DOHH2 (cell line): ENCODE measurements around the gene GALNS.

Source experiments
- H3F3A ChIP-seq: fragments of 200-600 bp; sonication (generic), shearing (Covaris generic); 2 replicates; pipeline ENCODE4 v1.6.0; 2016; ENCODE audit warnings: antibody characterized with exemption, mild to moderate bottlenecking; ENCODE audit not compliant: control insufficient read depth, insufficient read depth
- H3K27ac ChIP-seq: fragments of 200-600 bp; sonication (generic); 2 replicates; pipeline ENCODE4 v1.5.1; 2014; ENCODE audit warnings: low read depth, mild to moderate bottlenecking, low read length, moderate library complexity
- H3K27me3 ChIP-seq: fragments of 200-600 bp; sonication (generic); 2 replicates; pipeline ENCODE4 v1.6.1; 2014; ENCODE audit warnings: mild to moderate bottlenecking, low read length, mixed read lengths; ENCODE audit not compliant: control insufficient read depth
- H3K36me3 ChIP-seq: fragments of 200-600 bp; sonication (generic); 2 replicates; pipeline ENCODE4 v1.6.1; 2014; ENCODE audit warnings: mild to moderate bottlenecking, low read length, moderate library complexity, mixed read lengths; ENCODE audit not compliant: control insufficient read depth
- H3K4me1 ChIP-seq: fragments of 200-600 bp; sonication (generic); 2 replicates; pipeline ENCODE4 v1.6.1; 2014; ENCODE audit warnings: mild to moderate bottlenecking, low read length, mixed read lengths; ENCODE audit not compliant: control insufficient read depth
- H3K4me2 ChIP-seq: fragments of 200-600 bp; sonication (generic); 2 replicates; pipeline ENCODE4 v1.6.0; 2014; ENCODE audit warnings: mild to moderate bottlenecking, low read length, moderate library complexity
- H3K4me3 ChIP-seq: fragments of 200-600 bp; sonication (generic); 2 replicates; pipeline ENCODE4 v1.5.1; 2014; ENCODE audit warnings: mild to moderate bottlenecking, low read length, mixed read lengths
- H3K79me2 ChIP-seq: fragments of 200-600 bp; sonication (generic); 2 replicates; pipeline ENCODE4 v1.6.1; 2014; ENCODE audit warnings: mild to moderate bottlenecking, low read length, mixed read lengths; ENCODE audit not compliant: control insufficient read depth
- H3K9me2 ChIP-seq: fragments of 200-600 bp; sonication (generic); replicated peaks from 2 replicates; pipeline ENCODE4 v1.6.1; 2014; ENCODE audit warnings: mild to moderate bottlenecking, low read length, mixed read lengths; ENCODE audit not compliant: control insufficient read depth
- H3K9me3 ChIP-seq: fragments of 200-600 bp; sonication (generic); 2 replicates; pipeline ENCODE4 v1.6.1; 2014; ENCODE audit warnings: antibody characterized with exemption, low read length, mixed read lengths; ENCODE audit not compliant: control insufficient read depth, insufficient read depth
- H4K20me1 ChIP-seq: fragments of 200-600 bp; sonication (generic); 2 replicates; pipeline ENCODE4 v1.6.0; 2014; ENCODE audit warnings: low read depth, mild to moderate bottlenecking, antibody characterized with exemption, low read length, moderate library complexity; ENCODE audit not compliant: control insufficient read depth, insufficient read depth
- EZH2phosphoT487 ChIP-seq: fragments of 200-600 bp; sonication (generic); IDR thresholded peaks from 2 replicates; pipeline ENCODE4 v1.6.1; 2017; ENCODE audit warnings: borderline replicate concordance, mild to moderate bottlenecking, antibody characterized with exemption, low read length, moderate library complexity, mixed read lengths
- TF ChIP-seq, protein P1 (sequence below): fragments of 200-600 bp; sonication (generic); IDR thresholded peaks from one replicate; pipeline ENCODE4 v1.5.1; 2014; ENCODE audit warnings: antibody characterized with exemption, mild to moderate bottlenecking, low read depth, low read length; ENCODE audit not compliant: poor library complexity, severe bottlenecking

The GALNS gene

GRCh38 chr16:88841521-88842307 is 15.0 kb downstream of the GALNS start:
- Histone ChIP-seq H3K79me2 (no peaks in the 10 kb centered on the region), H3K4me3 (no peak overlapping the region), H3K4me2 (no peak overlapping the region), H3K36me3 (no peaks in the 10 kb centered on the region), H3K27ac (no peak overlapping the region), H3K27me3 (no peaks in the 10 kb centered on the region), H4K20me1 (no peaks in the 10 kb centered on the region), H3F3A (no peaks in the 10 kb centered on the region), H3K9me2 (no peaks in the 10 kb centered on the region), H3K9me3 (no peaks in the 10 kb centered on the region), H3K4me1 (no peaks in the 10 kb centered on the region)
- TF ChIP-seq, protein P1, sequence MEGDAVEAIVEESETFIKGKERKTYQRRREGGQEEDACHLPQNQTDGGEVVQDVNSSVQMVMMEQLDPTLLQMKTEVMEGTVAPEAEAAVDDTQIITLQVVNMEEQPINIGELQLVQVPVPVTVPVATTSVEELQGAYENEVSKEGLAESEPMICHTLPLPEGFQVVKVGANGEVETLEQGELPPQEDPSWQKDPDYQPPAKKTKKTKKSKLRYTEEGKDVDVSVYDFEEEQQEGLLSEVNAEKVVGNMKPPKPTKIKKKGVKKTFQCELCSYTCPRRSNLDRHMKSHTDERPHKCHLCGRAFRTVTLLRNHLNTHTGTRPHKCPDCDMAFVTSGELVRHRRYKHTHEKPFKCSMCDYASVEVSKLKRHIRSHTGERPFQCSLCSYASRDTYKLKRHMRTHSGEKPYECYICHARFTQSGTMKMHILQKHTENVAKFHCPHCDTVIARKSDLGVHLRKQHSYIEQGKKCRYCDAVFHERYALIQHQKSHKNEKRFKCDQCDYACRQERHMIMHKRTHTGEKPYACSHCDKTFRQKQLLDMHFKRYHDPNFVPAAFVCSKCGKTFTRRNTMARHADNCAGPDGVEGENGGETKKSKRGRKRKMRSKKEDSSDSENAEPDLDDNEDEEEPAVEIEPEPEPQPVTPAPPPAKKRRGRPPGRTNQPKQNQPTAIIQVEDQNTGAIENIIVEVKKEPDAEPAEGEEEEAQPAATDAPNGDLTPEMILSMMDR: no peak
- no peak for TF ChIP-seq EZH2phosphoT487

GRCh38 chr16:88840600-88841215 is 16.0 kb downstream of the GALNS start:
- TF ChIP-seq EZH2phosphoT487: no peak
- TF ChIP-seq, protein P1: no peak

DNA sequence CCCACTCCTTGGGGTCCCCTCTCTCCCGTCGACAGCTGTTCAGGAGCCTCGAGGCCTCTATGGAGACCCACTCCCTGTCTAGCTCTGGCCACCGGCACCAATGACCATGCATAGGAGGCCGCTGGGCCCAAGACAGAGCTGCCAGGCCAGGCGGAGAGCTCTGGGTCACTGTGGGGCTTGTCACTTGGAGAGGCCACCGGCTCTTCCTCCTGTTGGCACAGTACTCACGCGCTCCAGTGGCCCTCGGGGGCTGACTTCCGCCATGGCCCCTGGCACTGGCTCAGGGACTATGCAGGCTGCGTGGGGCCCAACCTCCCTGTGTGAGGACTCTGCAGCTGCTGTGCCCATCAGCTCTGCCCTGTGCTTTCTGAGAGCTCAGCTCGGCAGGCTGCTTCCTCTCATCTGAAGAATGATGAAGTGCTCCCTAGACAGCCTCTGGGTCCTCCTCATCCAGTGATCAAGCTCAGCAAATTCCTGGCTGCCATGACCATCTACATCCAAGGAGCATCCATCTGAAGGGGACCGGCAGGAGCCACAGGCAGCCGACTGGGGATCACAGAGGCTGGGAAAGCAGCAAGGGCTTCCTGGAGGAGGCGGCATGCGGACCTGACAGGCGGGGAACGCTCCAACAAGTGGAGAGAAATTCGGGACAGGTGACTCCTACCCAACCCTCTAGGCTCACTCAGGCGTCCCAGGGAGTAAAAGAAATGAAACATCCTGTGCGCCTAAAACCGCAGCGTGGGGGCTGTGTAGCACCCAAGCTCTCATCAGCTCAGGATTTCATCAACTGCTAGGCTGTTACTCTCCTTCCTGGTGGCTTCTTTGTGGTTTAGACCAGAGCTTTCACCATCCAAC is 16.8 kb downstream of the GALNS start:
- H3F3A ChIP-seq: no peaks in the 10 kb centered on the region
- TF ChIP-seq, protein P1: no peak
- TF ChIP-seq EZH2phosphoT487: no peak
- no peaks in the 10 kb centered on the region for H3K9me2 ChIP-seq
- no peaks in the 10 kb centered on the region for H3K36me3 ChIP-seq
- H3K9me3 ChIP-seq: no peaks in the 10 kb centered on the region
- H3K4me1 ChIP-seq: no peaks in the 10 kb centered on the region
- no peak overlapping the region for H3K27ac ChIP-seq
- H3K27me3 ChIP-seq: no peaks in the 10 kb centered on the region
- no peak overlapping the region for H3K4me2 ChIP-seq
- H3K4me3 ChIP-seq: no peak overlapping the region
- H4K20me1 ChIP-seq: no peaks in the 10 kb centered on the region
- no peaks in the 10 kb centered on the region for H3K79me2 ChIP-seq

More at GRCh38 chr16:88840600-88841215, 16.0 kb downstream of the GALNS start:
- no peaks in the 10 kb centered on the region for H4K20me1 ChIP-seq
- no peaks in the 10 kb centered on the region for H3K9me3 ChIP-seq
- no peaks in the 10 kb centered on the region for H3K9me2 ChIP-seq
- no peaks in the 10 kb centered on the region for H3K27me3 ChIP-seq
- no peaks in the 10 kb centered on the region for H3K36me3 ChIP-seq
- no peaks in the 10 kb centered on the region for H3K79me2 ChIP-seq
- no peaks in the 10 kb centered on the region for H3F3A ChIP-seq
- no peak overlapping the region for H3K4me3 ChIP-seq
- H3K27ac ChIP-seq: no peak overlapping the region
- H3K4me1 ChIP-seq: no peaks in the 10 kb centered on the region
- no peak overlapping the region for H3K4me2 ChIP-seq
